K562 (cell line): Measurements from ENCODE around the gene UBQLNL. TPM values are rescaled to one million over a fixed set of nuclear protein-coding genes. Genes with fewer than 3 reads are reported as not detected.

ENCODE experiments used
- CCAR2 ChIP-seq: fragments of 200-400 bp; formaldehyde crosslinking; IDR thresholded peaks from 2 replicates; pipeline ENCODE4 v1.6.1; 2017; ENCODE audit warnings: mild to moderate bottlenecking, low read depth, low read length
- CHCHD3 ChIP-seq: fragments of 250-450 bp; sonication (Bioruptor Pico); IDR thresholded peaks from 2 replicates; pipeline ENCODE4 v2.1.2; 2022; ENCODE audit warnings: mild to moderate bottlenecking
- ETV1 ChIP-seq: fragments of 450-650 bp; conservative IDR thresholded peaks from 2 replicates; pipeline ENCODE4 v1.6.1; 2016; ENCODE audit warnings: missing genetic modification characterization, control low read depth, low read depth, missing compliant biosample characterization
- GABPA ChIP-seq: fragments of 200-800 bp; sonication (Bioruptor generic); conservative IDR thresholded peaks from 2 replicates; pipeline ENCODE4 v1.6.1; 2016; ENCODE audit warnings: low read depth, missing genetic modification characterization, missing compliant biosample characterization
- HDAC2 ChIP-seq: fragments of 450-650 bp; IDR thresholded peaks from 2 replicates; pipeline ENCODE4 v1.6.1; 2016; ENCODE audit warnings: mild to moderate bottlenecking
- MEIS2 ChIP-seq: fragments of 450-650 bp; IDR thresholded peaks from 2 replicates; pipeline ENCODE4 v1.6.1; 2014; ENCODE audit warnings: mild to moderate bottlenecking; ENCODE audit not compliant: partially characterized antibody
- SUPT5H ChIP-seq: fragments of 450-650 bp; IDR thresholded peaks from 2 replicates; pipeline ENCODE4 v1.6.1; 2016
- TCF3 ChIP-seq: sonication (generic); formaldehyde crosslinking; IDR thresholded peaks from 2 replicates; pipeline ENCODE4 v1.4.0; 2020; ENCODE audit warnings: mild to moderate bottlenecking, missing genetic modification reagents
- TRIM24 ChIP-seq, 2 experiments: fragments of 450-650 bp; IDR thresholded peaks; 2 replicates each; pipeline ENCODE4 v1.6.1; 2016
- ZBTB8A ChIP-seq: fragments of 450-650 bp; IDR thresholded peaks from 2 replicates; pipeline ENCODE4 v1.6.1; 2018; ENCODE audit warnings: mild to moderate bottlenecking, moderate library complexity; ENCODE audit not compliant: partially characterized antibody
- ZNF696 ChIP-seq: fragments of 250-450 bp; sonication (Bioruptor Pico); conservative IDR thresholded peaks from 2 replicates; pipeline ENCODE4 v1.4.0; 2020; ENCODE audit warnings: mild to moderate bottlenecking, moderate library complexity
- ZNF778 ChIP-seq: fragments of 450-650 bp; formaldehyde crosslinking; IDR thresholded peaks from 2 replicates; pipeline ENCODE4 v1.4.0; 2020; ENCODE audit warnings: mild to moderate bottlenecking, moderate library complexity
- polyA plus RNA-seq, 8 experiments: library from polyadenylated mRNA; depleted of rRNA in 4 of 8; stranded (reverse) in 5 of 8; unstranded in 3 of 8; fragments of >200 nt; fragmentation: Nextera tagmentation in 2 of 8; fragmentation: Illumina TruSeq in 1 of 8; extraction: Ambion mirVana in 2 of 8; extraction: Trizol in 1 of 8; gene quantifications; 2 replicates each; pipeline versions ENCODE4 v1.2.1 to v1.2.3, GENCODE V29; 2011 to 2014; ENCODE audit warnings: inconsistent platforms in 1 of 8, missing spikeins in 1 of 8
- total RNA-seq, 7 experiments: library from RNA; depleted of rRNA in 6 of 7; stranded (reverse); fragments of >200 nt in 6 of 7; fragmentation: Illumina TruSeq in 2 of 7; extraction: Trizol in 2 of 7; gene quantifications; 2 replicates each; pipeline versions ENCODE4 v1.2.1 to v1.2.3, GENCODE V29; 2011 to 2021; ENCODE audit warnings: low replicate concordance in 1 of 7
- TF ChIP-seq, protein P1 (sequence below): fragments of 450-650 bp; IDR thresholded peaks from 2 replicates; pipeline ENCODE4 v1.6.1; 2016; ENCODE audit warnings: low read depth
- TF ChIP-seq, protein P2 (sequence below): sonication (generic); IDR thresholded peaks from 2 replicates; pipeline ENCODE4 v1.6.1; 2016
- TF ChIP-seq, protein P3 (sequence below), 2 experiments: fragments of 450-650 bp; IDR thresholded peaks; 2 replicates each; pipeline ENCODE4 v1.6.1; 2016
- TF ChIP-seq, protein P4 (sequence below): sonication (generic); formaldehyde crosslinking; IDR thresholded peaks from 2 replicates; pipeline ENCODE4 v1.8.0; 2022; ENCODE audit warnings: missing genetic modification reagents, mild to moderate bottlenecking, borderline replicate concordance
- TF ChIP-seq, protein P5 (sequence below): fragments of 250-450 bp; sonication (Bioruptor Pico); IDR thresholded peaks from 2 replicates; pipeline ENCODE4 v1.5.0; 2021

UBQLNL gene
- total and polyA plus RNA-seq, 9 of the 15 experiments (the other 6 are each of a cell fraction or from before 2014, with no cell fraction given): 0.07 to 0.27 (median 0.14) TPM

DNA sequence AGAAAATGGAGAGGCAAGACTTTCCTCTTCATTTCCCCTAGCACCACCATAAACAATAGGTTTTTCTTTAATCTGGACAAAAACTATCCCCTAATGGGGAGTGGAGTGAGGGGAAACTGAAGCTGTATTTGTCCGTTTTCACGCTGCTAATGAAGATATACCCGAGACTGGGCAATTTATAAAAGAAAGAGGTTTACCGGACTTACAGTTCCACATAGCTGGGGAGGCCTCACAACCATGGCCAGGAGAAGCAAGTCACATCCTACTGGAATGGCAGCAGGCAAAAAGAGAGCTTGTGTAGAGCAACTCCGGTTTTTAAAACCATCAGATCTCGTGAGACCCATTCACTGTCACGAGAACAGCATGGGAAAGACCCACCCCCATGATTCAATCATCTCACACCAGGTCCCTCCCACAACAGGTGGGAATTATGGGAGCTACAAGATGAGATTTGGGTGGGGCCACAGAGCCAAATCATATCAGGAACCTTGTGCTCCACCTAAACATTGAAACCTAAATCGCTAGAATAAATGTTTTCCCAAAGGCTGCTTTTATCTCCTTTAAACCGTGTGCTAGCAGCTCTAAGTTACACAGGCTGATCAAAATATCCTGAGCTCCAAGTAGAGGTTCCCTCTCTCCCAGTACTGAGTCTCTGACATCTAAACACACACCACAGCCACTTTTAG is 11.0 kb downstream of the UBQLNL start (continued):
- TF ChIP-seq, protein P1, sequence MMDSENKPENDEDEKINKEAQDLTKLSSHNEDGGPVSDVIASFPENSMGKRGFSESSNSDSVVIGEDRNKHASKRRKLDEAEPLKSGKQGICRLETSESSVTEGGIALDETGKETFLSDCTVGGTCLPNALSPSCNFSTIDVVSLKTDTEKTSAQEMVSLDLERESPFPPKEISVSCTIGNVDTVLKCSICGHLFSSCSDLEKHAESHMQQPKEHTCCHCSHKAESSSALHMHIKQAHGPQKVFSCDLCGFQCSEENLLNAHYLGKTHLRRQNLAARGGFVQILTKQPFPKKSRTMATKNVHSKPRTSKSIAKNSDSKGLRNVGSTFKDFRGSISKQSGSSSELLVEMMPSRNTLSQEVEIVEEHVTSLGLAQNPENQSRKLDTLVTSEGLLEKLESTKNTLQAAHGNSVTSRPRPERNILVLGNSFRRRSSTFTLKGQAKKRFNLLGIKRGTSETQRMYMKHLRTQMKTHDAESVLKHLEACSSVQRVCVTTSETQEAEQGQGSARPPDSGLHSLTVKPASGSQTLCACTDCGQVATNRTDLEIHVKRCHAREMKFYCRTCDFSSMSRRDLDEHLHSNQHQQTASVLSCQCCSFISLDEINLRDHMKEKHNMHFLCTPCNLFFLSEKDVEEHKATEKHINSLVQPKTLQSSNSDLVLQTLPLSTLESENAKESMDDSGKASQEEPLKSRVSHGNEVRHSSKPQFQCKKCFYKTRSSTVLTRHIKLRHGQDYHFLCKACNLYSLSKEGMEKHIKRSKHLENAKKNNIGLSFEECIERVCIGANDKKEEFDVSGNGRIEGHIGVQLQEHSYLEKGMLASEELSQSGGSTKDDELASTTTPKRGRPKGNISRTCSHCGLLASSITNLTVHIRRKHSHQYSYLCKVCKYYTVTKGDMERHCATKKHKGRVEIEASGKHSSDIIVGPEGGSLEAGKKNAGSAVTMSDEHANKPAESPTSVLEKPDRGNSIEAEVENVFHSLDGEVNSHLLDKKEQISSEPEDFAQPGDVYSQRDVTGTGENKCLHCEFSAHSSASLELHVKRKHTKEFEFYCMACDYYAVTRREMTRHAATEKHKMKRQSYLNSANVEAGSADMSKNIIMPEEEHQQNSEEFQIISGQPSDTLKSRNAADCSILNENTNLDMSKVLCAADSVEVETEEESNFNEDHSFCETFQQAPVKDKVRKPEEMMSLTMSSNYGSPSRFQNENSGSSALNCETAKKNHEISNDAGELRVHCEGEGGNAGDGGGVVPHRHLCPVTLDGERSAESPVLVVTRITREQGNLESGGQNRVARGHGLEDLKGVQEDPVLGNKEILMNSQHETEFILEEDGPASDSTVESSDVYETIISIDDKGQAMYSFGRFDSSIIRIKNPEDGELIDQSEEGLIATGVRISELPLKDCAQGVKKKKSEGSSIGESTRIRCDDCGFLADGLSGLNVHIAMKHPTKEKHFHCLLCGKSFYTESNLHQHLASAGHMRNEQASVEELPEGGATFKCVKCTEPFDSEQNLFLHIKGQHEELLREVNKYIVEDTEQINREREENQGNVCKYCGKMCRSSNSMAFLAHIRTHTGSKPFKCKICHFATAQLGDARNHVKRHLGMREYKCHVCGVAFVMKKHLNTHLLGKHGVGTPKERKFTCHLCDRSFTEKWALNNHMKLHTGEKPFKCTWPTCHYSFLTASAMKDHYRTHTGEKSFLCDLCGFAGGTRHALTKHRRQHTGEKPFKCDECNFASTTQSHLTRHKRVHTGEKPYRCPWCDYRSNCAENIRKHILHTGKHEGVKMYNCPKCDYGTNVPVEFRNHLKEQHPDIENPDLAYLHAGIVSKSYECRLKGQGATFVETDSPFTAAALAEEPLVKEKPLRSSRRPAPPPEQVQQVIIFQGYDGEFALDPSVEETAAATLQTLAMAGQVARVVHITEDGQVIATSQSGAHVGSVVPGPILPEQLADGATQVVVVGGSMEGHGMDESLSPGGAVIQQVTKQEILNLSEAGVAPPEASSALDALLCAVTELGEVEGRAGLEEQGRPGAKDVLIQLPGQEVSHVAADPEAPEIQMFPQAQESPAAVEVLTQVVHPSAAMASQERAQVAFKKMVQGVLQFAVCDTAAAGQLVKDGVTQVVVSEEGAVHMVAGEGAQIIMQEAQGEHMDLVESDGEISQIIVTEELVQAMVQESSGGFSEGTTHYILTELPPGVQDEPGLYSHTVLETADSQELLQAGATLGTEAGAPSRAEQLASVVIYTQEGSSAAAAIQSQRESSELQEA: no peak
- TF ChIP-seq ZNF696 (CRISPR knock-in tag): no peak
- TF ChIP-seq CCAR2: no peak
- TF ChIP-seq HDAC2: 0 out of 2 replicates have a peak, but pooled peaks have one; percentile 9
- no peak for TF ChIP-seq TCF3 (CRISPR knock-in tag)
- TF ChIP-seq, protein P2, sequence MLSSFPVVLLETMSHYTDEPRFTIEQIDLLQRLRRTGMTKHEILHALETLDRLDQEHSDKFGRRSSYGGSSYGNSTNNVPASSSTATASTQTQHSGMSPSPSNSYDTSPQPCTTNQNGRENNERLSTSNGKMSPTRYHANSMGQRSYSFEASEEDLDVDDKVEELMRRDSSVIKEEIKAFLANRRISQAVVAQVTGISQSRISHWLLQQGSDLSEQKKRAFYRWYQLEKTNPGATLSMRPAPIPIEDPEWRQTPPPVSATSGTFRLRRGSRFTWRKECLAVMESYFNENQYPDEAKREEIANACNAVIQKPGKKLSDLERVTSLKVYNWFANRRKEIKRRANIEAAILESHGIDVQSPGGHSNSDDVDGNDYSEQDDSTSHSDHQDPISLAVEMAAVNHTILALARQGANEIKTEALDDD: peak; percentile 55; the same call in 1 of the 2 replicates
- TF ChIP-seq ETV1 (tag): no peak
- no peak for TF ChIP-seq TRIM24 (IDR thresholded peaks at IDR 0.05)
- peak; percentile 99 for TF ChIP-seq SUPT5H
- no peak for TF ChIP-seq ZNF778
- TF ChIP-seq, protein P3, sequence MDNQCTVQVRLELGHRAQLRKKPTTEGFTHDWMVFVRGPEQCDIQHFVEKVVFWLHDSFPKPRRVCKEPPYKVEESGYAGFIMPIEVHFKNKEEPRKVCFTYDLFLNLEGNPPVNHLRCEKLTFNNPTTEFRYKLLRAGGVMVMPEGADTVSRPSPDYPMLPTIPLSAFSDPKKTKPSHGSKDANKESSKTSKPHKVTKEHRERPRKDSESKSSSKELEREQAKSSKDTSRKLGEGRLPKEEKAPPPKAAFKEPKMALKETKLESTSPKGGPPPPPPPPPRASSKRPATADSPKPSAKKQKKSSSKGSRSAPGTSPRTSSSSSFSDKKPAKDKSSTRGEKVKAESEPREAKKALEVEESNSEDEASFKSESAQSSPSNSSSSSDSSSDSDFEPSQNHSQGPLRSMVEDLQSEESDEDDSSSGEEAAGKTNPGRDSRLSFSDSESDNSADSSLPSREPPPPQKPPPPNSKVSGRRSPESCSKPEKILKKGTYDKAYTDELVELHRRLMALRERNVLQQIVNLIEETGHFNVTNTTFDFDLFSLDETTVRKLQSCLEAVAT (IDR thresholded peaks at IDR 0.05): peak; percentile 81 to 85
- TF ChIP-seq CHCHD3: no peak
- TF ChIP-seq ZBTB8A: no peak
- no peak for TF ChIP-seq GABPA (tag)
- TF ChIP-seq, protein P4, sequence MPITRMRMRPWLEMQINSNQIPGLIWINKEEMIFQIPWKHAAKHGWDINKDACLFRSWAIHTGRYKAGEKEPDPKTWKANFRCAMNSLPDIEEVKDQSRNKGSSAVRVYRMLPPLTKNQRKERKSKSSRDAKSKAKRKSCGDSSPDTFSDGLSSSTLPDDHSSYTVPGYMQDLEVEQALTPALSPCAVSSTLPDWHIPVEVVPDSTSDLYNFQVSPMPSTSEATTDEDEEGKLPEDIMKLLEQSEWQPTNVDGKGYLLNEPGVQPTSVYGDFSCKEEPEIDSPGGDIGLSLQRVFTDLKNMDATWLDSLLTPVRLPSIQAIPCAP: no peak
- peak; percentile 49 for TF ChIP-seq MEIS2
- TF ChIP-seq, protein P5, sequence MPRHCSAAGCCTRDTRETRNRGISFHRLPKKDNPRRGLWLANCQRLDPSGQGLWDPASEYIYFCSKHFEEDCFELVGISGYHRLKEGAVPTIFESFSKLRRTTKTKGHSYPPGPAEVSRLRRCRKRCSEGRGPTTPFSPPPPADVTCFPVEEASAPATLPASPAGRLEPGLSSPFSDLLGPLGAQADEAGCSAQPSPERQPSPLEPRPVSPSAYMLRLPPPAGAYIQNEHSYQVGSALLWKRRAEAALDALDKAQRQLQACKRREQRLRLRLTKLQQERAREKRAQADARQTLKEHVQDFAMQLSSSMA (CRISPR knock-in tag): no peak
